Head of caudate nucleus (tissue), 42 donors: ENCODE results near the gene MYADML2.

ENCODE experiments used
- DNase-seq, 42 donors: peaks; one replicate each; pipeline versions ENCODE4 v3.0.0 to v3.0.0-alpha.2; 2020 to 2021; ENCODE audit warnings: mixed read lengths in 7 of 42
- intact Hi-C: fragments of 100-400 bp; cut with DNase I; formaldehyde crosslinking; loops from one replicate; pipeline ENCODE4 v1.15.0; 2022

MYADML2 gene

GRCh38 chr17:81980707-81981343 lies 33.8 kb upstream of the MYADML2 start:
- DNase-seq, result no peak
- intact Hi-C loops, result no loop called here

GRCh38 chr17:81980122-81980521 lies 33.1 kb upstream of the MYADML2 start:
- intact Hi-C loops, result no loop called here
- DNase-seq, result no peak

GRCh38 chr17:81978524-81979298 lies 31.7 kb upstream of the MYADML2 start:
- intact Hi-C loops, result loop anchor here (5.0 kb wide), 1 partner anchor 44 kb away; the partner anchor contains the start of genes CENPX and LRRC45
- no peak for DNase-seq

- DNase-seq, result peak; percentile 65 to 96 (median 91)
- intact Hi-C loops, result loop anchor here (5.0 kb wide), 1 partner anchor 45 kb away; the partner anchor contains the start of genes CENPX and LRRC45
Measured at GRCh38 chr17:81977211-81977808, 30.3 kb upstream of the MYADML2 start, which contains the start of gene ASPSCR1. Gene ASPSCR1, plus strand, starts transcription at chr17:81977629. Its CDS starts 18 bp downstream, at chr17:81977647.

GRCh38 chr17:81976332-81977210 lies 29.5 kb upstream of the MYADML2 start:
- intact Hi-C loops, result loop anchor here (5.0 kb wide), 1 partner anchor 46 kb away; the partner anchor contains the start of genes CENPX and LRRC45
- peak in 6 of 42 donors; percentile 20 to 53 (median 28) for DNase-seq

GRCh38 chr17:81973432-81973831 lies 26.4 kb upstream of the MYADML2 start:
- intact Hi-C loops, result no loop called here
- DNase-seq, result no peak

- intact Hi-C loops, result no loop called here
- DNase-seq, result no peak
Measured at GRCh38 chr17:81968850-81969812, 22.1 kb upstream of the MYADML2 start.

GRCh38 chr17:81968396-81968745 lies 21.3 kb upstream of the MYADML2 start:
- DNase-seq, result no peak
- intact Hi-C loops, result no loop called here

- DNase-seq, result peak; percentile 85 to 97 (median 92)
- intact Hi-C loops, result no loop called here
Measured at GRCh38 chr17:81967533-81968395, 20.7 kb upstream of the MYADML2 start.

GRCh38 chr17:81967244-81967532 lies 20.2 kb upstream of the MYADML2 start:
- no peak for DNase-seq
- intact Hi-C loops, result no loop called here

- peak in 38 of 42 donors; percentile 3 to 74 (median 44) for DNase-seq
- intact Hi-C loops, result no loop called here
Measured at GRCh38 chr17:81966343-81967243, 19.6 kb upstream of the MYADML2 start.

GRCh38 chr17:81964081-81964849 lies 17.2 kb upstream of the MYADML2 start:
- intact Hi-C loops, result loop anchor here (5.0 kb wide), 1 partner anchor 58 kb away; the partner anchor contains the start of genes CENPX and LRRC45
- DNase-seq, result no peak

GRCh38 chr17:81962499-81963441 lies 15.7 kb upstream of the MYADML2 start:
- intact Hi-C loops, result loop anchor here (5.0 kb wide), 1 partner anchor 60 kb away; the partner anchor contains the start of genes CENPX and LRRC45

More at GRCh38 chr17:81962499-81963441, 15.7 kb upstream of the MYADML2 start:
- DNase-seq, result no peak
